Muscle layer of duodenum (tissue), 2 donors: ENCODE data around the gene PXN.

Source experiments
- H3K27ac ChIP-seq: one replicate; pipeline ENCODE4 v1.7.0; 2013; ENCODE audit warnings: mild to moderate bottlenecking, low read length
- H3K27me3 ChIP-seq: one replicate; pipeline ENCODE4 v1.7.0; 2013; ENCODE audit warnings: low read depth, mild to moderate bottlenecking, control low read depth, low read length
- H3K36me3 ChIP-seq, 2 donors: one replicate each; pipeline ENCODE4 v1.7.0; 2013; ENCODE audit warnings: low read length in 2 of 2, control low read depth in 1 of 2, mild to moderate bottlenecking in 1 of 2; ENCODE audit not compliant: insufficient read depth in 2 of 2, control insufficient read depth in 1 of 2
- H3K4me1 ChIP-seq, 2 donors: one replicate each; pipeline ENCODE4 v1.7.0; 2013; ENCODE audit warnings: low read length in 2 of 2, mild to moderate bottlenecking in 2 of 2, control low read depth in 1 of 2, moderate library complexity in 1 of 2; ENCODE audit not compliant: insufficient read depth in 2 of 2, control insufficient read depth in 1 of 2
- H3K4me3 ChIP-seq, 2 donors: one replicate each; pipeline ENCODE4 v1.7.0; 2013; ENCODE audit warnings: low read length in 2 of 2, low read depth in 1 of 2, mild to moderate bottlenecking in 1 of 2
- H3K9me3 ChIP-seq, 2 donors: one replicate each; pipeline ENCODE4 v1.7.0; 2013; ENCODE audit warnings: low read length in 2 of 2, control low read depth in 1 of 2, mild to moderate bottlenecking in 1 of 2; ENCODE audit not compliant: control insufficient read depth in 1 of 2
- donor health status: healthy.

Gene PXN

GRCh38 chr12:120175062-120175461 is 90.5 kb downstream of the PXN start:
- Histone ChIP-seq H3K27ac (no peak overlapping the region), H3K4me3 (no peak overlapping the region), H3K9me3 (no peaks in the 10 kb centered on the region), H3K27me3 (no peaks in the 10 kb centered on the region), H3K36me3 (peaks cover 56 to 87% of the 10 kb centered on the region in 2 donors), H3K4me1 (no peaks in the 10 kb centered on the region)

DNA sequence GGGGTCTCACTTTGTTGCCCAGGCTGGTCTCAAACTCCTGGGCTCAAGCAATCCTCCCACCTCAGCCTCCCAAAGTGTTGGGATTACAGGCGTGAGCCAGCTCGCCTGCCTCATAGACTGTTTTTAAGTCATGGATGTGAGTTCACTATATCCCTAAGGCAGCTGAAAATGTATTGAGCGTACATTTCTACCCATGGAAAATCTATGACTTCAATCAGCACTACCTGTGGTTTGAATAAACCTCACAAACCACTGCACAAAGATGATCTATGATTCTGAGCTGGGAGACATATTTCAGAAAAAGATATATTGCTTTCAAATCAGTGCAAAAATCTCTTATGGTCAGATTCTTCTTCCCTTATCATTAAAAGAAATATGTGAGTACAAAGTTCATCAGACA is 93.5 kb downstream of the PXN start:
- no peaks in the 10 kb centered on the region for H3K4me1 ChIP-seq
- H3K4me3 ChIP-seq, result no peak overlapping the region
- no peaks in the 10 kb centered on the region for H3K9me3 ChIP-seq
- H3K27ac ChIP-seq, result no peak overlapping the region
- H3K27me3 ChIP-seq, result no peaks in the 10 kb centered on the region
- peaks cover 57 to 85% of the 10 kb centered on the region in 2 donors for H3K36me3 ChIP-seq

GRCh38 chr12:120170631-120171030 is 94.9 kb downstream of the PXN start:
- Histone ChIP-seq H3K36me3 (peaks cover 44 to 74% of the 10 kb centered on the region in 2 donors), H3K4me1 (no peaks in the 10 kb centered on the region), H3K27me3 (no peaks in the 10 kb centered on the region), H3K9me3 (no peaks in the 10 kb centered on the region), H3K4me3 (no peak overlapping the region), H3K27ac (no peak overlapping the region)

GRCh38 chr12:120169946-120170345 is 95.6 kb downstream of the PXN start:
- no peak overlapping the region for H3K4me3 ChIP-seq
- H3K27ac ChIP-seq, result no peak overlapping the region
- no peaks in the 10 kb centered on the region for H3K9me3 ChIP-seq
- no peaks in the 10 kb centered on the region for H3K4me1 ChIP-seq
- peaks cover 41 to 67% of the 10 kb centered on the region in 2 donors for H3K36me3 ChIP-seq
- H3K27me3 ChIP-seq, result no peaks in the 10 kb centered on the region

- Histone ChIP-seq H3K4me1 (no peaks in the 10 kb centered on the region), H3K4me3 (no peak overlapping the region), H3K36me3 (peaks cover 42 to 65% of the 10 kb centered on the region in 2 donors), H3K27me3 (no peaks in the 10 kb centered on the region), H3K9me3 (no peaks in the 10 kb centered on the region), H3K27ac (no peak overlapping the region)
Measured at GRCh38 chr12:120168337-120168736, 97.2 kb downstream of the PXN start.

DNA sequence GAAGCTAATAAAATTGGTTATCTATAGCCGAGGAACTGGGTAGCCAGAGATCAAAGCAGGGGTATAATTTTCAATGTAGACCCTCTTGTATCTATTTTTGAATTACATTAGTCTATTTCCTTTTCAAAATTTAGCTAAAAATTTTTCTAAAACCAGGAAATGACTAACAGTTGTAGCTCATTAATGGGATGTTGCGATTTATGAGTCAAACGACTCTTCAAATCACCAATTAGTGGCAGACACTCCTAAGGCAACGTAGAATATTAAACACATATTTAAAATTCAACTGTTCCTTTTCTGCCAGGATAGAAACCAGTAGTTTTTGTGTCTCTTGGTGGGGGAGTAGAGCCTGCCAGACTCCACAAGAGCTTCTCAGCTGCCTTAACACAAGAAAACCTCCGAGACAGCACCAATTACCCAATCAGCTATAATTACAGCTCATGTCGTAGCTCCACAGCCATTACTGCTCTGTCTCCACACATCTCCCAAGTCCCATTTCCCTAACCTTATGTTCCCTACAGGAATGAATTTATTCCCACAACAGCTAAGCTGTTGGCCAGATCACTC is 97.9 kb downstream of the PXN start:
- Histone ChIP-seq H3K36me3 (peaks cover 47 to 65% of the 10 kb centered on the region in 2 donors), H3K27ac (no peak overlapping the region), H3K4me3 (no peak overlapping the region), H3K9me3 (no peaks in the 10 kb centered on the region), H3K27me3 (no peaks in the 10 kb centered on the region), H3K4me1 (no peaks in the 10 kb centered on the region)

DNA sequence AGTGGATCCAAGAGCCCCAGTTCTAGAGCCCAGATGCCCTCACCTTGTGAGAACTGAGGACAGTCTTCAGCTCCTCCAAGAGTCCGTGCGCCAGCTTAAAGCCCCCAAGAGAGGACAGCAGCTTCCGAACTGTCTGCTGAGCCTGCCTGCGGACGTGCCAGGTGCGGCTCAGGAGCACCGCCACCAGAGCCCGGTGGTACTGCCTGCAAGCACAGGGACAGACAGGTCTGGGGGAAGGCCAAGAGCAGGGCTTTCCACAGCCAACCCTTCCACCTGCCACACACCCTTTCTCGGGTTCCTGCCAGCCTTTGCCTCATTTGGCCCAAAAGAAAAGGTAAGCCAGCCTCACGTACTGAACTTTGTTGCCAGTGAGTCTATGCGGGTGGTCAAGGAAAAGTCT is 101.2 kb downstream of the PXN start:
- Histone ChIP-seq H3K4me1 (no peaks in the 10 kb centered on the region), H3K9me3 (no peaks in the 10 kb centered on the region), H3K27ac (no peak overlapping the region), H3K27me3 (no peaks in the 10 kb centered on the region), H3K4me3 (no peak overlapping the region), H3K36me3 (peaks cover 66 to 72% of the 10 kb centered on the region in 2 donors)

DNA sequence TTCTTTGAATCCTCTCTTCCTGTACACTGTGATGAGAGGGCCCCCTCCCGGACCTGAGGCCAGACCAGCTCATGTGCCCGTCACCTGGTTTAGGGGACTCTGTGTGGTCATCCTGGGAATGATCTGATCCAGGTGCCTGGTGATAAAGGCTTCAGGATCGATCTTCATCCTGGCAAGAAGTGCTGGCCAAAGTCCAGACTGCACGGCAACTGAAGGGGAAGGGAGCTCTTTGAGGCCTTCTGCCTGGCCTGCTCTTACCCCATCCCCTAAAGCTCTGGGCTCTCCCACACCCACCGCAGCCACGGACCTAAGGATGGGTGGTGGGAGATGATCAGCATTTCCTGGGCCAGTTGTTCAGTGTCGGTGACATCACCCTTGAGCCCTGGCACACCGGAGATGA is 102.8 kb downstream of the PXN start:
- peaks cover 67 to 73% of the 10 kb centered on the region in 2 donors for H3K36me3 ChIP-seq
- no peaks in the 10 kb centered on the region for H3K9me3 ChIP-seq
- H3K27me3 ChIP-seq, result no peaks in the 10 kb centered on the region
- no peak overlapping the region for H3K27ac ChIP-seq
- no peaks in the 10 kb centered on the region for H3K4me1 ChIP-seq
- H3K4me3 ChIP-seq, result no peak overlapping the region

DNA sequence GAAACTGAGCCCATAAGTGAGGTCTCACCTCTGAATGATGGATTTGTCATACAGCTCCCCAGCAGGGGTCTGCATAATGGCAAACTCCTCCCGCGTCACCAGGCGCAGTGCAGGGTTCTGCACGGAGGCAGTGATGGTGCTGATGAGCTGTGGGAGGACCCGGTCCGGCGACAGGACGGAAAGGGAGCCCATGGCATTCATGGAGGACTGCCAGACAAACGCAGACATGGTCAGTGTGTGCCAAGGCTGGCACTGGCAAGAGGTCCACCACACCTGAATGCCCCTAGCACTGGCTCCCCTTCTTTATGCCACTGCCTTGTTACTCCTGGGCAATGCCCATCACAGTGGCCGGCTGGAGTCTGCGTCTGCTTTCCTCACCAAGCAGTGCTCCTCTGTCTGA is 103.7 kb downstream of the PXN start:
- H3K36me3 ChIP-seq, result peaks cover 70 to 79% of the 10 kb centered on the region in 2 donors
- no peaks in the 10 kb centered on the region for H3K4me1 ChIP-seq
- H3K27ac ChIP-seq, result no peak overlapping the region
- no peaks in the 10 kb centered on the region for H3K9me3 ChIP-seq
- no peaks in the 10 kb centered on the region for H3K27me3 ChIP-seq
- H3K4me3 ChIP-seq, result no peak overlapping the region
